NCI-H1092 (cell line): ENCODE data around the gene LRCH1.

ENCODE experiments used
- DNase-seq: peaks from one replicate; lab custom pipeline; 2025; lab: John Stamatoyannopoulos, UW

Gene LRCH1

GRCh38 chr13:46665633-46666482 is 112.9 kb downstream of the LRCH1 start:
- no peak for DNase-seq

GRCh38 chr13:46666727-46667456 is 113.9 kb downstream of the LRCH1 start:
- DNase-seq, result no peak

GRCh38 chr13:46667687-46668281 is 114.8 kb downstream of the LRCH1 start:
- DNase-seq, result no peak

- no peak for DNase-seq
These were observed 115.3 kb downstream of the LRCH1 start for GRCh38 chr13:46668302-46668720.

- no peak for DNase-seq
These were observed 116.1 kb downstream of the LRCH1 start for GRCh38 chr13:46668931-46669525.

GRCh38 chr13:46672338-46673090 is 119.5 kb downstream of the LRCH1 start:
- no peak for DNase-seq

GRCh38 chr13:46675016-46675415 is 122.0 kb downstream of the LRCH1 start:
- peak; percentile 52 for DNase-seq

- DNase-seq, result no peak
These were observed 123.4 kb downstream of the LRCH1 start for GRCh38 chr13:46676378-46676725.

GRCh38 chr13:46679369-46680120 is 126.6 kb downstream of the LRCH1 start:
- no peak for DNase-seq

GRCh38 chr13:46682015-46682414 is 129.0 kb downstream of the LRCH1 start:
- no peak for DNase-seq

GRCh38 chr13:46682707-46683106 is 129.7 kb downstream of the LRCH1 start:
- DNase-seq, result no peak

GRCh38 chr13:46683676-46684260 is 130.8 kb downstream of the LRCH1 start:
- no peak for DNase-seq

- no peak for DNase-seq
These were observed 131.5 kb downstream of the LRCH1 start for GRCh38 chr13:46684287-46685001.

GRCh38 chr13:46685006-46685730 is 132.2 kb downstream of the LRCH1 start:
- no peak for DNase-seq

- DNase-seq, result no peak
These were observed 133.2 kb downstream of the LRCH1 start for GRCh38 chr13:46686171-46686570.

GRCh38 chr13:46687810-46688209 is 134.8 kb downstream of the LRCH1 start:
- DNase-seq, result no peak

GRCh38 chr13:46688306-46688705 is 135.3 kb downstream of the LRCH1 start:
- DNase-seq, result no peak

GRCh38 chr13:46698014-46698413 is 145.0 kb downstream of the LRCH1 start:
- DNase-seq, result no peak

- DNase-seq, result no peak
These were observed 146.0 kb downstream of the LRCH1 start for GRCh38 chr13:46698910-46699460.
